GM19239 (cell line): ENCODE data around the gene RIPK4.
"Not testable (repeated sequence)": the region's sequence is repeated elsewhere in the genome, so short reads cannot be mapped to it uniquely, and the experiment has no call there.

Experiments
- DNase-seq: peaks from one replicate; pipeline ENCODE4 v3.0.0; 2011; ENCODE audit warnings: low spot score; ENCODE audit not compliant: insufficient read length
- FAIRE-seq: peaks from 2 replicates; lab custom pipeline; 2011; peaks lifted over from hg19 to GRCh38; lab: Jason Lieb, UNC

The RIPK4 gene

DNA sequence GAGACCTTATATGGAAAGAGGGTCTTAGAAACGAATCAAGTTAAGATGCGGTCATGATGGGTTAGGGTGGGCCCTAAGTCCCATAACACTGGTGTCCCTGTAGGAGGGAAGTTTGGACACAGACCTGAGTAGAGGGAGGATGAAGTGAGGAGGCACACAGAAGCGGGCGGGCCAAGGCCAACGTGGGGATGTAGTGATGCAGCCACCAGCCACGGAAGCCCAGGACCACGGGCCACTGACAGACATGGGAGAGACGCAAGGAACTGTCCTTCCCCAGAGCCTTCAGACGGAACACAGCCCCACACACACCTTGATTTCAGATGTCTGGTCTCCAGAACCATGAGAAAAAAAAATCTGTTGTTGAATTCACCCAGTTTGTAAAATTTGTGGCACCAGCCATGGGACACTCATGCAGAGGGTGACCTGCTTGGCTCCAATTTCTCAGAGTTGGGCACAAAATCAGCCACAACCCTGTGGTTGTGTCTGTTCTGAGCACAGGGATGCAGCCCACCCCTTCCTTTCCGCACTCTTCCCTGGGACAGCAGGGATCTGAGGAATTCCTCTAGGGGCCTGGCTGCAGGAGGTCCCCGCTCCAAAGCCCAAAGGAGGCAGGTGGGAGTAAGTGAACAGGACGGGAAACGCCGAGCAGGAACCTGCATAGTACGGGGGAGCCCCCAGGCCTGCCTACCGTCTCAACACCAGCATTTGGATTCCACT is 61.1 kb downstream of the RIPK4 start:
- no peak for FAIRE-seq

DNA sequence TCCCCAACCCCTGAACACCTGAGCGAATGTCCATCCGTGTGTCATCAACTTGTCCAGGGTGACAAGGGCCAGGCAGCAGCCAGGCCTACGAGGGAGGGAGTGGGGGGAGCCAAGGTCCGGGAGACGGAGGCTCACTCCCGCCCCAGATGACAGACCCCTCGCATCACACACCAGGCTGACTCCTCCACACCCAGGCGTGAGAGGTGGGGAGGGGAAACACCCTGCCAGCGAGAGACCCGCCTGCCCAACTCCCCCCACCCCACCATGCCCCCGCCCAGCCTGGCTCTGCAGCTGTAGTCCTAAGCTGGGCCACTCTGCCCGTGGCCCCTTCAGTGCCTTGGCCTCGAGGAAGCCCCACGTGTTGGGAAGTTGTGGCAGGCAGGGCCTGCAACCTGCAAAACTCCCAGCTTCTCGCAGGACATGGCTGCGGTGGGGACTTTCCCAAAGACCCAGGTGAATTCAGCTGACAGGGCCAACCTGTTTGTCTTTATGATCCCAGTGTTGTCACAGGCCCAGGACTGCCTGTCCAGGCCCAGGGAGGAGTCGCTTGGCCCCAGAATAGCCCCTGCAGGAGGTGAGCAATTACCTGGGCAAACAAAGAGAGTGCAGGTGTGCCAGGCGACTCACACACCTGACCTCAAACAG is 62.9 kb downstream of the RIPK4 start:
- FAIRE-seq, result no peak
- DNase-seq, result no peak

More for the DNA sequence above, 61.1 kb downstream of the RIPK4 start:
- no peak for DNase-seq

DNA sequence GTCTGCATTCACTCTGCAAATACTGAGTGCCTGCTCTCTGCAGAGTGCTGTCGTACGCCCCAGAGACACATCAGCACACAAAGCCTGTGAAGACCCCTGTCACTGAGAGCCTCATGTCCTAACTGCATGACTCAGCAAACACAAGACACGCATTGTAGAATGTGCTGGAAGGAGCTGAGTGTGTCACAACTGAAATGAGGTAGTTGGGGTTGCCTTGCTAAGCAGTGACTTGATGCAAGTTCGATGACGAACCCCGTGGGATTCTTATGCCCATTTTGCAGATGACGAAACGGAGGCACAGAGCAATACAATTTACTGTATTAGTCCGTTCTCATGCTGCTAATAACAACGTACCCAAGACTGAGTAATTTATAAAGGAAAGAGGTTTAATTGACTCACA is 65.1 kb downstream of the RIPK4 start:
- no peak for FAIRE-seq
- no peak for DNase-seq

DNA sequence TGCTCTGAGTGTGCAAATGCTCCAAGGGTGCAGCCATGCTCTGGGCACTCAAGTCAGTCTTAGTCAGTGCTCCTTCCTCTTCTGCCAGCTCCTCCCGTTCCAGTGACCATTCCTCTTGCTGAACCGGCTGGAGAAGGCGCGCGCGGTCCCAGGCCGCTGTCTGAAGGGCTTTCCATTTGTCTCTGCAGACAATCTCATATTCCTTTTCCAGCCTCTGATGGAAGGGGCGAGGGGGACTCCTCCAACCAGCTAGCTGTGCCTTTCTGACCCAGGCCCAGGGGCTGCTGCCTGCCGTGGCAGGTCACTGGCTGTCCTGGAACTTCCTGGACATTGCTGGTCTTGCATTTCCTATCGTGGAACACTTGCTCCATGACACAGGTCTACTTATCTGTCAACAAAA is 67.5 kb downstream of the RIPK4 start:
- DNase-seq (no peak), FAIRE-seq (no peak)

DNA sequence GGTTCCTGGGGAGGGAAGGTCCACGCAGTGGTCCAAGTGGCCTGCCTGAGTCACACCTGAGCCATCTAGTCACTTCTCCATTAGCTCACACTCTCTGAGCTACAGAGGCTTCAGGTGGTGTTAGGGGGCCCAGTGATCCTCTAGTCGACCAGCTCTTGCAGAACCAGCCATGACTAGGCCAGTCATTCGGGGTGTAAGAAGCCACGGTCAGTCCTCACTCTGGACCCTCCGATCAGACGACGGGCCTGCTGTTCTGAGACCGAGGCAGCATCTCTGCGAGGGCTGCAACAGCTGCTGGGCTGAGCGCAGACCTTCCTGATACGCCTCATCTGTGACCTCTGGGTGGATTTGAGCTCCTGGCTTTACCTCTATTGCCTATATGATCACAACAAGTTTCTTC is 68.8 kb downstream of the RIPK4 start:
- DNase-seq, result no peak
- no peak for FAIRE-seq

DNA sequence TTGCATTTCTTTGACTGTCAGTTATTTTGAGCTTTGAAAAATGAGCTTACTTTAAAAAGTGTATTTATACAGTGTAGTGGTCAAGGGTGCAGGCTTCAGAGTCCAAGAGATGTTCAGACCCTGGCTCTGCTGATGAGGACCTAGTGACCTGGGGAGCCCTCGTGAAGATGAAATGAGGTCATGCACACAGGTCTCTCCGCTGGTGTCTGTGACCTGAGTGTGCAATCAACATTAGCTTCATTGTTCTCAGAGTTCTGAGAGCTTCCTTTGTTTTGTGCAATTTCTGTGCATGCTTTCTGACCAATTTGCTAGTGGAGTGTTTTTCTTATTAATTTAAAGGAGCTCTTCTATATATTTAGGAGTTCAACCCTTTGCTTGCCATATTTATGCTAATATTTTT is 71.3 kb downstream of the RIPK4 start:
- no peak for FAIRE-seq

DNA sequence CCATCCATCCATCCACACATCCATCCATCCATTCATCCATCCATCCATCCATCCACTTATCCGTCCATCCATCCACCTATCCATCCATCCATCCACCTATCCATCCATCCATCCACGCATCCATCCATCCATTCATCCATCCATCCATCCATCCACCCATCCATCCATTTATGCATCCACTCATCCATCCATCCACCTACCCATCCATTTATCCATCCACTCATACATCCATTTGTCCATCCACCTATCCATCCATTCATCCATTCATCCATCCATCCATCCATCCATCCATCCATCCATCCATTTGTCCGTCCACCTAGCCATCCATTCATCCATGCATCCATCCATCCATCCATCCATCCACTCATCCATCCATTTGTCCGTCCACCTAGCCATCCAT is 72.8 kb downstream of the RIPK4 start:
- not testable (repeated sequence) for DNase-seq

More for the DNA sequence above, 71.3 kb downstream of the RIPK4 start:
- DNase-seq, result no peak

DNA sequence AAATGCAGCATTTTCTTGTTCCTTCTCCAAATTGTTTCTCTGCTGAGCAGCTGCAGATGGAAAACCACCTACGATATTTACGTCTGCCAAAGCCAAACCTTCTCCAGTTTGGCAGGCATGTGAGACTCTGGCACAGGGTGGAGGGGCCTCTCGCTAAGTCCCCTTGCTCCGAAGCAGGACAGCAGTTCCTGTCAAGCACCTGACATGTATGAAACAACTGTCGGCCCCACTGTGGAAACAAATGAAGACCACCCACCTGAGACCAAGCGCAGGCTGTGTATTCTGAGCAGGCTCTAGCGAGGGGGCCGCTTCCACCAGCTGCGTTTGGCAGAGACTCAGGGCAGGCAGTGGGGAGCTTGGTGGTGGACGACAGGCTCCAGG is 74.7 kb downstream of the RIPK4 start:
- FAIRE-seq, result no peak

More for the DNA sequence above, 72.8 kb downstream of the RIPK4 start:
- not testable (repeated sequence) for FAIRE-seq

DNA sequence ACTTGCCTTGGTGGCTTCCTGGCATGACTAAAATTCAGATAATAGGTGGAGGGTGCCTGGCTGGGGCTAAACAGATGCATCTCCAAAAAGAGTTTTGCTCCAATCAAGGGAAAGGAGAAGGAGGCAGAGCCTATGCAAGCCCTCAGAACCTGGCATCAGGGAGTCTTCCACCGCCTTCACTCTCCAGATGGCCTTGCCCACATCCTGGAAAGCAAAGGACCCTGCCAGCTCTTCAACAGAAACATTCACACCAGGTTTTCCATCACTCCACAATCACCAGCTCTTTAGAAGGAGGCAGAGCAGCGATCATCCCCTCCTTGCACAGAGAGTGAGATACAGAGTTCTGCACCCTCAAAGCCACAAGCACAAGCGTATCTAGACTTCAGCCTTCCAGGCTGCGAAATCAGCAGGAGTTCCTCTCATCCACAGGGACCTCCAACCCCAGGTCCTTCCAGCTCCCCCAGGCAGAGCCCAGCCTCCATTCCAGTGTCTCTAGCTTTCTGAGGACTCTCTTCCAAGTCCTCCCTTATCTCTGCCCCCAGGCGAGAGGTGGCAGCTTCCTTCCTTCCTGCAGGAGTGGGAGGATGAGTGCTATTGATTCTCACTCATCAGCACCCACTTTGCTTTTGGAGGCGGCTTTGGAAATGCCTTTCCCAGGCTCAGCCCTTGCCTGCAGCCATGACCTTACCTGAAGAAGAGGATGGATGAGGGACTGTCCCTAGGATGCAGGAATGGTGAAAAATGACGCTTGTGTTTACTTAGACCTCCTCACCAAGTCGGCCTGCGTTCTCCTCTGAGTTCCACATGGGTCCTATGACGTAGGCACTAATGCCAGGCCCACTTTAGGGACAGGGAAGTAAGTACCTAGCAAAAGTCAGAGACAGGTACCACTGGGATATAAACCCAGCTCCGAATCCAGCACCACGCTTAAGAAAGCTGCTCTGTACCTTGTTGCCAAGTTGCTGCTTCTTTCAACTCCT is 75.4 kb downstream of the RIPK4 start:
- no peak for DNase-seq
- no peak for FAIRE-seq

More for the DNA sequence above, 74.7 kb downstream of the RIPK4 start:
- no peak for DNase-seq
